NT2/D1 (cell line): ENCODE results near the gene EFCC1.

ENCODE experiments used
- DNase-seq: peaks from one replicate; pipeline ENCODE4 v3.0.0-alpha.2; 2011; ENCODE audit warnings: low read depth, low spot score
- H3K27me3 ChIP-seq: 2 replicates; pipeline ENCODE4 v1.6.0; 2011; ENCODE audit warnings: mild to moderate bottlenecking; ENCODE audit not compliant: insufficient read length, insufficient read depth
- H3K36me3 ChIP-seq: 2 replicates; pipeline ENCODE4 v1.6.1; 2011; ENCODE audit warnings: mild to moderate bottlenecking, low read length, mixed read lengths; ENCODE audit not compliant: insufficient read depth, insufficient read length
- H3K4me1 ChIP-seq: 2 replicates; pipeline ENCODE4 v1.5.1; 2011; ENCODE audit not compliant: insufficient read depth, insufficient read length
- H3K4me3 ChIP-seq: 2 replicates; pipeline ENCODE4 v1.5.1; 2011; ENCODE audit warnings: low read depth; ENCODE audit not compliant: insufficient read length
- H3K9ac ChIP-seq: 2 replicates; pipeline ENCODE4 v1.6.0; 2011; ENCODE audit warnings: low read depth; ENCODE audit not compliant: insufficient read length
- H3K9me3 ChIP-seq: 2 replicates; pipeline ENCODE4 v1.5.1; 2011; ENCODE audit warnings: mild to moderate bottlenecking, low read length; ENCODE audit not compliant: insufficient read depth
- SUZ12 ChIP-seq: IDR thresholded peaks from 2 replicates; pipeline ENCODE4 v1.6.1; 2011; ENCODE audit not compliant: insufficient read length, insufficient read depth; ENCODE audit errors: extremely low read depth
- YY1 ChIP-seq: IDR thresholded peaks from 2 replicates; pipeline ENCODE4 v1.6.1; 2011; ENCODE audit not compliant: insufficient read length, insufficient read depth
- ZNF274 ChIP-seq: IDR thresholded peaks from 2 replicates; pipeline ENCODE4 v1.6.1; 2011; ENCODE audit warnings: mild to moderate bottlenecking, low read depth, low read length

The EFCC1 gene

DNA sequence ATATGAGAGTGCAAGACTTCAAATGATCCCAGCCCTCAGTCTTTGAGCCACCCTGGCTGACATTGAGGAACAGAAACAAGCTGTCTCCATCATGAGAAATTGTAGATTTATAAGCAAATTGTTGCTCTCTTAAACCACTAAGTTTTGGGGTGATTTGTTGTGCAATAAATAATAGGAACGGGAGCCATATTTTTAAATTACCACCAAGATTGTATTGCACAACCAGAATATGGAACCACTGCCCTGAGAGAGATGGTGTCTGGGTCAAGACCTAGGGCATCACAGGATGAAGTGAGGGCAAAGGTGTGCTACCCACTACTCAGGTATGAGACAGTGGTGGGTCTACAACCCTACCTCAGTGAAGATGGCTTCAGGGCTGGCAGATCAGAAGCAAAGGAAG lies 4.9 kb upstream of the EFCC1 start:
- Histone ChIP-seq H3K4me3 (no peak overlapping the region), H3K9ac (no peak overlapping the region), H3K9me3 (no peaks in the 10 kb centered on the region), H3K36me3 (no peaks in the 10 kb centered on the region), H3K27me3 (peaks cover 62% of the 10 kb centered on the region), H3K4me1 (peaks cover 6% of the 10 kb centered on the region)
- TF ChIP-seq SUZ12, result no peak
- no peak for TF ChIP-seq YY1
- TF ChIP-seq ZNF274, result no peak
- DNase-seq, result no peak

DNA sequence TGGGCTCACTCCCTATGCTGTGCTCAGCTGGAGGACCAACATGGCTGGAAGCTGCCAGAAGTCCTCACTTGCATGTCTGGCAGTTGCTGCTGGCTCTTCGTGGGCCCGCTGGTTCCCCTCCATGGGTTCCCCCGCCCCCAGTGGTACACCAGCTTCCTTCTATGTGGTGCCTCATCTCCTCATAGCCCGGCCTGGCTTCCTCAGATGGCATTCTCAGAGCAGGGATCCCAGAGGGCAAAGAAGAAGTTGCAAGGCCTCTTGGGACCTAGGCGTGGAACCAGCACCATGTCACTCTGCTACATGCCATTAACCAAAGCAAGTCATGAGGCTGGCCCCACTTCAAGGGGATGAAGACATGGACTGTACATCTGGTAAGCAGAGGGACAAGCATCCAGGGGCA lies 4.4 kb upstream of the EFCC1 start:
- Histone ChIP-seq H3K9ac (no peak overlapping the region), H3K4me1 (peaks cover 6% of the 10 kb centered on the region), H3K27me3 (peaks cover 63% of the 10 kb centered on the region), H3K9me3 (no peaks in the 10 kb centered on the region), H3K4me3 (no peak overlapping the region), H3K36me3 (no peaks in the 10 kb centered on the region)
- TF ChIP-seq ZNF274 (no peak), YY1 (no peak), SUZ12 (no peak)
- no peak for DNase-seq

DNA sequence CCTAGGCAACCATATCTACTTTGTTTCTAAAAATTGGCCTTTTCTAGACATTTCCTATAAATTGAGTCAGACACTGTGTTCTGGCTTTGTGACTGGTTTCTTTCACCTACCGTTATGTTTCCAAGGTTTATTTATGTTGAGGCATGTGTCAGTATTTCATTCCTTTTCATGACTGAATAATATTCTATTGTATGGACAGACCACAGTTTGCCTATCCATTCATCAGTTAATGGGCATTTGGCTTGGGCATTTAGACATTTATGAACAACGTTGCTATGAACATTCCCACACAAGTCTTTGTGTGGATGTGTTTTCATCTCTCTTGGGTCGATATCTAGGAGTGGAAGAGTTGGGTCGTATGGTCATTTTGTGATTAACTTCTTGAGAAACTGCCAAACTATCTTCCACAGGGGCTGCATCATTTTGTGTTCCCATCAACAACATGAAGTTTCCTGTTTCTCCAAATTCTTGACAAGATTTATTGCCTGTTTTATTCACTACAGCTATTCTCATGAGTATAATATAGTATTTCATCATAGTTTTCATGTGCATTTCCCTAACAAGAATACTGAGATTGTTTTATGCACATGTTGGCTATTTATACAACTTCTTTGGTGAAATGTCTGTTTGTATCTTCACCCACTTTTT lies 3.5 kb upstream of the EFCC1 start:
- H3K36me3 ChIP-seq, result no peaks in the 10 kb centered on the region
- H3K27me3 ChIP-seq, result peaks cover 65% of the 10 kb centered on the region
- peaks cover 11% of the 10 kb centered on the region for H3K4me1 ChIP-seq
- no peaks in the 10 kb centered on the region for H3K9me3 ChIP-seq
- no peak overlapping the region for H3K4me3 ChIP-seq
- no peak for TF ChIP-seq SUZ12
- no peak for TF ChIP-seq YY1
- no peak for TF ChIP-seq ZNF274
- DNase-seq, result no peak
- H3K9ac ChIP-seq, result no peak overlapping the region

DNA sequence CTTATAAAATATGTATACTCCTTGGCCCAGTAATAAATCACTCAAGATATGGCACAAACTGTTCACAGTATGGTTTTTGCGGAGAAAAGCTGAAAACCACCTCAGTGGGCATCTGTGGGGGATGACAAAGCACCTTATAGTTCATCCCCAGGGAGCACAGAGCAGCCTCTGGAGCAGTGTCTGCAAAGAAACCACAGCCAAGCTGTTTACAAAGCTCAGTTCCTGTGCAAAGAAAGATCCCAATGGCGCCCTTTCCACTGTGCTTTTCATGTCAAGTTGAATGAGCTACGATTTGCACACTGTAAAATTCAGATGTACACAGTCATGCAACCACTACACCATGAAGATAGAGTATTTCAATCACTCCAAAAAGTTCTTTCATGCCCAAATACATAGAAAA lies 2.5 kb upstream of the EFCC1 start:
- Histone ChIP-seq H3K9me3 (no peaks in the 10 kb centered on the region), H3K27me3 (peaks cover 66% of the 10 kb centered on the region), H3K4me1 (peaks cover 11% of the 10 kb centered on the region), H3K36me3 (no peaks in the 10 kb centered on the region), H3K9ac (peak overlapping the region; percentile 1), H3K4me3 (no peak overlapping the region)
- DNase-seq, result no peak
- no peak for TF ChIP-seq YY1
- no peak for TF ChIP-seq SUZ12
- no peak for TF ChIP-seq ZNF274

DNA sequence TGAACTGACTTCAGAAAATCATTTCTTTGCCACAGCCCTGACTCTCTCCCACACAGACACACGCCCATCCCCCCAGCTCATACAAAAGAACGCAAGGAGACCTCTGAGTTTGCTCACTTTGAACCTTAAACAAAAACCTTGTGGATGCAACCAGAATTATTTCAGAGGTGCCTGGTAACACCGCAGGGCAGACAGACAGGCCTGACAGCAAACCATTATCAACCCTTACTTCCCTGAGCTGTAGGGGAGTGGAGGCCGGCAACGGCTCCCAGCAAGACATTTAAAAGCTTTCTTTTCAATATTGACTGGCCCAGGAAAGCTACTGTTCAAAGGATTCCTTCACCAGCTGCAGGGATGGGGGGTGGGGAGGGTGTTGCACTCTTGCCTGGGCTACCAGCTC lies 2.0 kb upstream of the EFCC1 start:
- Histone ChIP-seq H3K27me3 (peaks cover 68% of the 10 kb centered on the region), H3K9ac (peak overlapping the region; percentile 1), H3K9me3 (no peaks in the 10 kb centered on the region), H3K36me3 (no peaks in the 10 kb centered on the region), H3K4me1 (peaks cover 11% of the 10 kb centered on the region), H3K4me3 (no peak overlapping the region)
- TF ChIP-seq SUZ12 (no peak), YY1 (no peak), ZNF274 (no peak)
- DNase-seq, result no peak

DNA sequence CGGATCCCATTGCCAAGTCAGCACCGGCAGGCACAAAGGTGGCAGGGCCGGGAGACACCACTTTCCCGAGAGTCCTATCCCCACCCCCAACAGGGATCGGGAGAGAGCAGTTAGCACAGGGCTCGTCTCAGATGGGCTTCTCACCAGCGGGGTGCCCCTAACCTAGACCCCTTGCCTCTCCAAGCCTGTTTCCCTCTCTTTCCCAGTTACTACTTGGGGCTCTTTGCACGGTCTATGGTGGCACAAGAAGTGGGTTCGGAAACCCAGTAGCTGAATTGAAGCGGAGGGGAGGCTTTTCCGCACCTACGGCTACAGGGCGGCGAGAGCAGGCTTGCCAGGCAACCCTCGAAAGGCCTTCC lies 383 bp upstream of the EFCC1 start:
- Histone ChIP-seq H3K36me3 (no peaks in the 10 kb centered on the region), H3K9me3 (no peaks in the 10 kb centered on the region), H3K9ac (peak overlapping the region; percentile 68), H3K4me1 (peaks cover 14% of the 10 kb centered on the region), H3K4me3 (peak overlapping the region; percentile 59), H3K27me3 (peaks cover 72% of the 10 kb centered on the region)
- DNase-seq, result no peak
- TF ChIP-seq SUZ12, result peak; percentile 37
- no peak for TF ChIP-seq YY1

DNA sequence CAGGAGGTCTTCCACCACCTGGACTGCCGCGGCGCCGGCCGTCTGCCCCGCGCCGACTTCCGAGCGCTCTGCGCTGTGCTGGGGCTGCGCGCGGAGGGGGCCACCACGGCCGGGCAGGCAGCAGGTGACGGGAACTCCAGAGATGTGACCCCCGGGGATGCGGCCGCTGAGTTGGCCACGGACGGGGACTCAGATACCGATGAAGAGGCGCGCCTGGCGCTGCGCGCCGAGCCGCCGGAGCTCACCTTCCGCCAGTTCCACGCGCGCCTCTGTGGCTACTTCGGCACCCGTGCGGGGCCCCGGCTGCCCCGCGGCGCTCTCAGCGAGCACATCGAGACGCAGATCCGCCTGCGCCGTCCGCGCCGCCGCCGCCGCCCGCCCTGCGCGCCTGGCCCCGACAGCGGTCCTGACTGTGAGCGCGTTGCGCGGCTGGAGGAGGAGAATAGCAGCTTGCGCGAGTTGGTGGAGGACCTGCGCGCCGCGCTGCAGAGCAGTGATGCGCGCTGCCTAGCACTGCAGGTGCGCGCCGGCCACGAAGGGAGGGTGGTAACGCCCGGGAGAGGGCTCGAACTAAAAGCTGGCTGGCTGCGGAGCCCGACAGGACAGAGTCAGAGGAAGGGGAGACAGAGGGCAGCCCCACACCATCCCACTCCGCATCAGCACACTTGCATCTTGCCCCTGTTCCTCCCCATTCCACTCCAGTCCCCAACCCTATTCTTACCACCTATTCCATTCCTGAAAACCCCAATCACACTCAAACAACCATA lies 885 bp downstream of the EFCC1 start:
- H3K9ac ChIP-seq, result peak overlapping the region; percentile 68
- no peaks in the 10 kb centered on the region for H3K36me3 ChIP-seq
- TF ChIP-seq SUZ12, result peak; percentile 63
- TF ChIP-seq YY1, result no peak
- no peaks in the 10 kb centered on the region for H3K9me3 ChIP-seq
- H3K27me3 ChIP-seq, result peaks cover 73% of the 10 kb centered on the region
- peak overlapping the region; percentile 59 for H3K4me3 ChIP-seq
- peaks cover 14% of the 10 kb centered on the region for H3K4me1 ChIP-seq
- DNase-seq, result no peak
